ENCODE results near the gene SLC35F3. TPM values are rescaled to one million over a fixed set of nuclear protein-coding genes. Genes with fewer than 3 reads are reported as not detected.

Gene SLC35F3
- 5.5 and 6.2 TPM in 2 replicates for polyA plus RNA-seq

GRCh38 chr1:233904633-233905415 lies at the start of gene SLC35F3:
SLC35F3 (plus strand) TSS chr1:233904676.

GRCh38 chr1:234373064-234373958 lies 468.8 kb downstream of the SLC35F3 start, which contains the start of gene COA6:
COA6 (plus strand) TSS chr1:234373456; CDS start chr1:234373467, 11 bp downstream.

Data from Purkinje cell (primary cell).